ENCODE data around the gene MYL7.

MYL7 gene

GRCh38 chr7:44148961-44149536, 7.9 kb upstream of the MYL7 start:
- H3K4me3 ChIP-seq (ENCODE audit: low read depth, low read length) = no peak overlapping the region
- DNase-seq (ENCODE audit: low read depth) = no peak
- TF ChIP-seq CTCF (IDR thresholded peaks at IDR 0.05; ENCODE audit: low read depth, low read length, missing control alignments) = no peak

GRCh38 chr7:44148166-44148565, 7.0 kb upstream of the MYL7 start:
- no peak overlapping the region for H3K4me3 ChIP-seq (ENCODE audit: low read depth, low read length)
- TF ChIP-seq CTCF (IDR thresholded peaks at IDR 0.05; ENCODE audit: low read depth, low read length, missing control alignments) = no peak
- DNase-seq (ENCODE audit: low read depth) = no peak

- no peak for TF ChIP-seq CTCF (IDR thresholded peaks at IDR 0.05; ENCODE audit: low read depth, low read length, missing control alignments)
- no peak for DNase-seq (ENCODE audit: low read depth)
- H3K4me3 ChIP-seq (ENCODE audit: low read depth, low read length) = no peak overlapping the region
These were observed 6.2 kb upstream of the MYL7 start for GRCh38 chr7:44147026-44147991.

GRCh38 chr7:44145969-44146911, 5.1 kb upstream of the MYL7 start:
- H3K4me3 ChIP-seq (ENCODE audit: low read depth, low read length) = no peak overlapping the region
- no peak for TF ChIP-seq CTCF (IDR thresholded peaks at IDR 0.05; ENCODE audit: low read depth, low read length, missing control alignments)
- no peak for DNase-seq (ENCODE audit: low read depth)

- DNase-seq (ENCODE audit: low read depth) = no peak
- no peak for TF ChIP-seq CTCF (IDR thresholded peaks at IDR 0.05; ENCODE audit: low read depth, low read length, missing control alignments)
- no peak overlapping the region for H3K4me3 ChIP-seq (ENCODE audit: low read depth, low read length)
These were observed 4.4 kb upstream of the MYL7 start for GRCh38 chr7:44145479-44145968.

GRCh38 chr7:44144968-44145478, 3.9 kb upstream of the MYL7 start:
- no peak for TF ChIP-seq CTCF (IDR thresholded peaks at IDR 0.05; ENCODE audit: low read depth, low read length, missing control alignments)
- DNase-seq (ENCODE audit: low read depth) = no peak
- H3K4me3 ChIP-seq (ENCODE audit: low read depth, low read length) = no peak overlapping the region
